Inflammatory macrophage treated with lipopolysaccharide for 1 hour (primary cell): ENCODE data around the gene METTL5.
A peak's percentile ranks its signal among the peaks of the same experiment; 100 is the strongest.
"Not testable (repeated sequence)": the region's sequence is repeated elsewhere in the genome, so short reads cannot be mapped to it uniquely, and the experiment has no call there.

Source experiments
- DNase-seq, 2 donors: peaks; one replicate each; pipeline ENCODE4 v3.0.0-alpha.2; 2020 to 2022

METTL5 gene

GRCh38 chr2:169824373-169825333 is at the start of gene METTL5:
METTL5 (minus strand) TSS chr2:169824905; CDS start chr2:169824597, 308 bp downstream.
- DNase-seq, result peak; percentile 65 to 81

GRCh38 chr2:169871994-169872393 is 47.3 kb upstream of the METTL5 start:
- DNase-seq, result no peak

- not testable (repeated sequence) for DNase-seq
Measured at GRCh38 chr2:169871369-169871768, 46.7 kb upstream of the METTL5 start.

DNA sequence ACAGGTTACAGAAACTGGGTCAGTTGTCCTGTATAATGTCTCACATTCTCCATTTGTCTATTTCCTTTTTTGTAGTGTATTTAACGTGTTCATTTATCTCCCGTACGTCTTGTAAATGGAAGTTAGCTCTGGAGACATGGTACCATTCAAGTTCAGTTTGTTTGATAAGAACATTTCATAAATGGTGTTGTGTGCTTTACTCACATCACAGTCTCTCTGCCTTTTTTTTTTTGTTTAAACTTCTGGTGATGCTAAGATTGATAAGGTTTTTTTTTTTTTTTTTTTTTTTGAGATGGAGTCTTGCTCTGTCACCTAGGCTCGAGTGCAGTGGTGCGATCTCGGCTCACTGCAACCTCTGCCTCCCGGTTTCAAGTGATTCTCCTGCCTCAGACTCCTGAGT is 44.2 kb upstream of the METTL5 start:
- DNase-seq, result no peak

GRCh38 chr2:169867579-169867978 is 42.9 kb upstream of the METTL5 start:
- DNase-seq, result no peak

DNA sequence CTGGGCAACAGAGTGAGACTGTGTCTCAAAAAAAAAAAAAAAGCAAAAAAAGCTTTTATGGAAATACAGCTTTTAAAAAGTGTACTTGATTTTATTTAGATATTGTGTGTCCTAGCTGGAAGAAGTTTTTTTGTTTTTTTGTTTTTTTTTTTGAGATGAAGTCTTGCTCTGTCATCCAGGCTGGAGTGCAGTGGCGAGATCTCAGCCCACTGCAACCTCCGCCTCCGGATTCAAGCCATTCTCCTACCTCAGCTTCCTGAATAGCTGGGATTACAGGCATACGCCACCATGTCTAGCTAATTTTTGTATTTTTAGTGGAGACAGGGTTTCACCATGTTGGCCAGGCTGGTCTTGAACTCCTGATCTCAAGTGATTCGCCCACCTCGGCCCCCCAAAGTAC is 41.5 kb upstream of the METTL5 start:
- peak; percentile 7 to 28 for DNase-seq

- DNase-seq, result no peak
Measured at GRCh38 chr2:169865492-169865891, 40.8 kb upstream of the METTL5 start.

DNA sequence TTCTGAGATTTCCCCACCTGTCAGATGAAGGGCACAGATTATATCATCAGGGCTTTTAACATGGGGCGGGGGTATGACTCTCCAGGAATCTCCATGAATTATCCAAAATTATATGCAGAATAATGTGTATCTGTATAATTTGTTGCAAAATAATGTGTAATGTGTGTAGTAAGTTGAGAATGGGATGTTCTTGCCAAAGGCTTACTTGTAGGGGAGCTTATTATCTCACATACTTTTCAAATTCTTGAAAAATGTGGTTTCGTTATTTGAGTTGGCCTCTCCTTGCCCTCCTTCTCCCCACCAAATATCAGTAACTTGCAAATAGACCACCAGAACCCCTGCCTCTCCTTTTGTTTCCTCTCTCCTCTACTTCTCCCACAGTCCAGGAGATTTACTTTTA is 38.1 kb upstream of the METTL5 start:
- DNase-seq, result no peak

- no peak for DNase-seq
Measured at GRCh38 chr2:169860149-169860548, 35.4 kb upstream of the METTL5 start.

DNA sequence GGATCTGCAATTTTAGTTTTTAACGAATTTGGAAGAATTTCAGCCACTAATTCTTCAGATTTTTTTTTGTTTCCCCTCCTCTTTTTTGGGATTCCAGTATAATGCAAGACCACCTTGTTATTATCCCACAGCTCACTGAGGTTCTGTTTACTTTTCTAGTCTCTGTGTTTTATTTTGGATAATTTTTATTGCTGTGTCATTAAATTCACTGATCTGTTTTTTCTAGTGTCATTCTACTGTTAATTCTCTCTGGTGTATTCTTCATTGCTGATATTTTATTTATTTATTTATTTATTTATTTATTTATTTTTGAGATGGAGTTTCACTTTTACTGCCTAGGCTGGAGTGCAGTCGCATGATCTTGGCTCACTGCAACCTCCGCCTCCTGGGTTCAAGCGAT is 34.7 kb upstream of the METTL5 start:
- no peak for DNase-seq

- DNase-seq, result not testable (repeated sequence)
Measured at GRCh38 chr2:169855281-169856258, 30.9 kb upstream of the METTL5 start.

DNA sequence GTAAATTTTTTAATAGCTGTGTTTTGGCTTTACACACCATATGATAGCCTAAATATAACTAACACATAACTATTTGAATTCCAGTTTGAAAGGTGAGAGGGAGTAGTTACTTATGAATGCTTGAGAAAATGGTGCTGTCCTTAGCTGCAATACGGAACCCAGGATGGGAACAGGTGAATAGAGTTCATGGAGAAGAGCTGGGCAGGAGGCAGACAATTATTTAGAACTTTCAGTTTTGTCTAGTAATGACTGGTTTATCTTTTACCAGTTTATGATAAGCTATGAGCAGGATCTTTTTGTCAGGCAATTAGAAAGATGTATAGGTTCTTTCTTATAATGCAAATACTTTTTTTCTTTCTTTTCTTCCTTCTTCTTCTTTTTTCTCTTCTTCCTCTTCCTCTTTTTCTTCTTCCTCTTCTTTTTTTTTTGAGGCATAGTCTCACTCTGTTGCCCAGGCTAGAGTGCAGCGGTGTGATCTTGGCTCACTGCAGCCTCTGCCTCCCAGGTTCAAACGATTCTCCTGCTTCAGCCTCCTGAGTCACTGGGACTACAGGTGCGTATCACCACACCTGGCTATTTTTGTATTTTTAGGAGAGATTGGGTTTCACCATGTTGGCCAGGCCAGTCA is 28.4 kb upstream of the METTL5 start:
- no peak for DNase-seq

- no peak for DNase-seq
Measured at GRCh38 chr2:169849710-169850109, 25.0 kb upstream of the METTL5 start.

DNA sequence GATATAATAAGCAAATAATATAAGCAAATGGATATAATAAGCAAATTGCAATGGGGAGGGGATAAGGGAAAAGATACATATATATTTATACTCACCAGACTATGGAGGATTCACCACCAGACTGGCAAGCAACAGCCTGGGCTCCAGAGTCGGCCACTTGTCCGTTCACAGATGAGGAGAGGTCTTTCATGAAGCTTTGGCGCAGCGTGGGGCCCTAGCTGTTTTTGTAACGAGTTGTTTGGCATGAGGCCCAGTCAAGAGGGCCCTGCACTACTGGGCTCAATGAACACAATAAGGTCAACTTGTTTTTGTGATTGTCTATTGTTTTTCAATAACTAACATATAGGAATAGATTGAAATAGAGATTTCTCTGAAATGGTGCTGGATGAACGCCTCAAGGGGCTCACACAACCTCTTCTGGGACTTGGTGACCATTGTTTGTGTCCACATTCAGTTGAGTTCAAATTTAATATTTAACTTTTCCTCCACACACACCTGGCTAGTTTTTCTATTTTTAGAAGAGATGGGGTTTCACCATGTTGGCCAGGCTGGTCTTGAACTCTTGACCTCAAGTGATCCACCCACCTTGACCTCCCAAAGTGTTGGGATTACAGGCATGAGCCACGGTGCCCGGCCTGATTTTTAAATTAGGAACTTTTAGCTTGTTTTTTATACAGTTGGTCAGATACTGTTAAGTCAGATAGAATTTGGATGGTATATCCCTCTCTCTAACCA is 24.4 kb upstream of the METTL5 start:
- not testable (repeated sequence) for DNase-seq

DNA sequence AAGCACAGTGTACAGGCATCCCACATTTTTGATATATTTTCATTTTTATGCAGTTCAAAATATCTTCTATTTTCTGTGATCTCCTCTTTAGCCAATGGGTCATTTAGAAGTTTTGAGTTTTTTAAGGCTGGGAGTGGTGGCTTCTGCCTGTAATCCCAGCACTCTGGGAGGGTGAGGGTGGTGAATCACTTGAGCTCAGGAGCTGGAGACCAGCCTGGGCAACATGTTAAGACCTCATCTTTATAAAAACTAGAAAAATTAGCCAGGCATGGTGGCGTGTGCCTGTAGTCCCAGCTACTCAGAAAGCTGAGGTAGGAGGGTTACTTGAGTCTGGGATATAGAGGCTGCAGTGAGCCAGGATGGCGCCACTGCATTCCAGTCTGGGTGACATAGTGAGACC is 20.3 kb upstream of the METTL5 start:
- no peak for DNase-seq

GRCh38 chr2:169841625-169842024 is 16.9 kb upstream of the METTL5 start:
- DNase-seq, result not testable (repeated sequence)

DNA sequence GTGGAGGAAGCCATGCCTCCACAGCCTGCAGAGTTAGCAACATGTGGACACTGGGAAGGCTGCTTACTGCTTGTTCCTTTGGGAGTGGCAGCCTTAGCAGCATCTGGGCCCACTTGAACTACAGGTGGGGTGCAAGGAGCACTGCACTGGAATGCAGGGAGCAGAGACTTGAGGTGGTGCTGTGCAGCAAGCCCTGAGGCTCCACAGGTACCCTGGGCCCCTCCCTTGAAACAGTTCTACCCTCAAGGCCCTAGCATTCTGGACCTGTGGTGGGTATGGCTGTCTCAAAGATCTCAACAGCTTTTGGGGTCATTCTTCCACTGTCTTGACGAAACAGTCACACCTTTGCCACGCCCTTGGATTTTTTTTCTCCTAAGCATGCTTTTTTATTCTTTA is 16.0 kb upstream of the METTL5 start:
- no peak for DNase-seq

DNA sequence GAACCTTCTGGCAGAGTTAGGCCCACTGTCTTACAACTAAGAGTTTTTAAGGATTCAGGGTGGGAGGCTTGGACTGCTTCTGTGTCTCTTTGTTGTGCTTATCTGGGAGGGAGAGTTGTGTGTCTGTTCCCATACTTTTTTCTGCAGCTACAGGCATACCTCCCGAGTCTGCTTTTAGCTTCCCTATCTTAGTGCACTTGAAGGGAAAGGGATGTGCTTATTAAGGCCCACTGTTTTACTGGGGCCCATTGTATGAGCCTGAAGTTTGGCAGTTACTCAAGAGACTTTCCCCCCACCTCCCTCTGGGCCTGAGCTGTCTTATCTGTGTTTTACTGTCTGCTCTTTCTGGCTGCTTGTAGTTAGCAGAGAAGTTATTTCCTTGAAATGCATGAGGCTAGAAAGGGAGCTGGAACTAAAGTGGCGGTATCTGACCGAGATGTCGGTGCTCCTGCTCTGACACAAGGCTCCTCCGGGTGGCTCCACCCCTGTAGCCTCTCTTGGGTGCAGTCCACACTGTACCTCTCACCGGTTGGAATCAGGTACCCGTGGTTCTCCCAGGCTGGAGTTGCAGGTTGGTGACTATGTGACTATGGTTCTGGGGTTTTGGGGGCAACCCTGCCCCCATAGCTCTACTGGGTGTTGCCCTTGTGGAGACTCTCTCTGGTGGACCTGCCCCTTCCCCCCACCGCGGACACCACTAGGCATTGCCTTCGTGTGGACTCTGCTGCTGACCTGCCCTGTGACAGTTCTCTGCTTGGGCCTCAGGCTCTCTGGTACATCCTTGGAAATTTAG is 15.4 kb upstream of the METTL5 start:
- no peak for DNase-seq

DNA sequence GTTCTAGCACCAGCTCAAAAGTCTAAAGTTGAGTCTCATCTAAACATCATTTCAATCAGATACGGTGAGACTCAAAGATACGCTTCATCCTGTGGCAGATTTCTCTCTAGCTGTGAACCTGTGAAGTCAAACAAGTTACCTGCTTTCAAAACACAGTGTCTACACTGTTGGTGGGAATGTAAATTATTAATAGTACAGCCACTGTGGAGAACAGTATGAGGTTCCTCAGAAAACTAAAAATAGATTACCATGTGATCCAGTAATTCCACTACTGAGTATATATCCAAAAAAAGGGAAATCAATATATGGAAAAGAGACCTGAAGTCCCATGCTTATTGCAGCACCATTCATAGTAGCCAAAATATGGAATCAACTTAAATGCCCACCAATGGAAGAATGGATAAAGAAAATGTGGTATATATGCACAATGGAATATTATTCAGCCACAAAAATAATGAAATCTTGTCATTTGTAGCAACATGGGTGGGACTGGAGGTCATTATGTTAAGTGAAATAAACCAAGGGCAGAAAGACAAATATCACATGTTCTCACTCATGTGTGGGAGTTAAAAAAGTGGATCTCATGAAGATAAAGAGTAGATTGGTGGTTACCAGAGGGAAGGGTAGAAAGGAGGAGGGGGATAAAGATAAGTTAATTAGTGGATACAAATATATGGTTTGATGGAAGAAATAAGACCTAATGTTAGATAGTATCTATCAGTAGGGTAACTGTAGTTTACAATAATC is 14.2 kb upstream of the METTL5 start:
- no peak for DNase-seq

- DNase-seq, result no peak
Measured at GRCh38 chr2:169834401-169834800, 9.7 kb upstream of the METTL5 start.
